Cortex of kidney (tissue), 1 donor: Measurements from ENCODE around the gene UROC1.

ENCODE experiments used
- DNase-seq: peaks from one replicate; lab custom pipeline; 2025; lab: John Stamatoyannopoulos, UW

The UROC1 gene

GRCh38 chr3:126530171-126531050 lies 12.8 kb upstream of the UROC1 start:
- DNase-seq = no peak

GRCh38 chr3:126529585-126530170 lies 12.1 kb upstream of the UROC1 start:
- DNase-seq = no peak

GRCh38 chr3:126528800-126529541 lies 11.4 kb upstream of the UROC1 start:
- DNase-seq = no peak

GRCh38 chr3:126528419-126528799 lies 10.8 kb upstream of the UROC1 start:
- no peak for DNase-seq

- DNase-seq = no peak
These were observed 10.1 kb upstream of the UROC1 start for GRCh38 chr3:126527455-126528211.

- DNase-seq = no peak
These were observed 9.4 kb upstream of the UROC1 start for GRCh38 chr3:126527006-126527405.

- DNase-seq = no peak
These were observed 9.1 kb upstream of the UROC1 start for GRCh38 chr3:126526668-126527005.

- no peak for DNase-seq
These were observed 8.5 kb upstream of the UROC1 start for GRCh38 chr3:126525853-126526667.

- no peak for DNase-seq
These were observed 7.7 kb upstream of the UROC1 start for GRCh38 chr3:126525091-126525852.

- DNase-seq = no peak
These were observed 6.9 kb upstream of the UROC1 start for GRCh38 chr3:126524429-126524988.

GRCh38 chr3:126523745-126524428 lies 6.3 kb upstream of the UROC1 start, which contains the start of gene CHST13:
CHST13 (plus strand) TSS chr3:126524155; CDS start chr3:126524333, 178 bp downstream.
- DNase-seq = no peak

GRCh38 chr3:126522363-126522788 lies 4.8 kb upstream of the UROC1 start:
- no peak for DNase-seq

GRCh38 chr3:126521122-126521891 lies 3.7 kb upstream of the UROC1 start:
- no peak for DNase-seq

GRCh38 chr3:126519506-126520455 lies 2.2 kb upstream of the UROC1 start:
- DNase-seq = no peak

- DNase-seq = no peak
These were observed 1.2 kb upstream of the UROC1 start for GRCh38 chr3:126518779-126519177.

- DNase-seq = no peak
These were observed 609 bp upstream of the UROC1 start for GRCh38 chr3:126517986-126518778.

- no peak for DNase-seq
These were observed 660 bp downstream of the UROC1 start for GRCh38 chr3:126516936-126517290.
